ENCODE data around the gene RNF150.

DNA sequence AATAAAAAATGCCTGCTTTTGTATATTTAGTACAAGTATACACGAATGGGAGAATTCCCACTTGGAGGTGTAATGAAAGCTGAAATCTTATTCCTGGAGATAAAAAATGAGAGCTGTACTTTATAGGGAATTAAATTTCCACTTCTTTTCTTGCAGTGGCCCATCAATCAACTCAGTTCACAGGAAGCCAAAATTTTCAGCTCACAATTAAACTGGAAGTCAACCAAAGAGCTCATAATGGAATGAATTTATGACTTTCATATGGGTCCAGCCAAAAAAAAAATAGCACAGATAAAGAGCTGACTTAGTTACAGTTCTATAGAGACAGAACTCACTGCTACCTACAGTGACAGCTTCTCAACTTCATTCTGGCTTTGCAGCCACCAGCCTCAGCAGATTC lies 261.9 kb downstream of the RNF150 start:
- TF ChIP-seq TAF1 (IDR thresholded peaks at IDR 0.05; ENCODE audit: borderline replicate concordance, insufficient read depth, low read length) (no peak), POLR2AphosphoS5 (IDR thresholded peaks at IDR 0.05; ENCODE audit: low read depth, low read length) (no peak), SIN3A (IDR thresholded peaks at IDR 0.05; ENCODE audit: borderline replicate concordance, insufficient read depth, low read length) (no peak)
